Lower lobe of right lung (tissue), 2 donors: ENCODE results near the gene TBKBP1. TPM values are rescaled to one million over a fixed set of nuclear protein-coding genes. Genes with fewer than 3 reads are reported as not detected.

Experiments used
- ATAC-seq, 2 donors: fragments of 200-7000 bp; cut with Tn5 transposase; one replicate each; pipeline ENCODE4 v1.9.1; 2020 to 2022; ENCODE audit warnings: mild to moderate bottlenecking in 2 of 2, moderate library complexity in 2 of 2
- DNase-seq: peaks from one replicate; pipeline ENCODE4 v3.0.0-alpha.2; 2020
- H3K27ac ChIP-seq: fragments of 200-600 bp; one replicate; pipeline ENCODE4 v1.8.0; 2022
- H3K27me3 ChIP-seq: fragments of 200-600 bp; one replicate; pipeline ENCODE4 v1.8.0; 2022; ENCODE audit warnings: low read depth
- H3K36me3 ChIP-seq: fragments of 200-600 bp; one replicate; pipeline ENCODE4 v1.8.0; 2022; ENCODE audit warnings: mild to moderate bottlenecking
- H3K4me1 ChIP-seq: fragments of 200-600 bp; one replicate; pipeline ENCODE4 v1.8.0; 2022
- H3K4me3 ChIP-seq: fragments of 200-600 bp; one replicate; pipeline ENCODE4 v1.8.0; 2022; ENCODE audit warnings: mild to moderate bottlenecking
- H3K9me3 ChIP-seq: fragments of 200-600 bp; one replicate; pipeline ENCODE4 v1.8.0; 2022
- CTCF ChIP-seq: fragments of 200-600 bp; IDR thresholded peaks from one replicate; pipeline ENCODE4 v1.8.0; 2022; ENCODE audit warnings: antibody characterized with exemption, mild to moderate bottlenecking
- intact Hi-C: fragments of 100-400 bp; cut with DNase I; formaldehyde crosslinking; loops from one replicate; pipeline ENCODE4 v1.11.0; 2022
- total RNA-seq: library from RNA; stranded (reverse); fragmentation: NEBNext Ultra II Directional; extraction: Animal tissue kit (Norgen Biotek cat#: 25700); gene quantifications from one replicate; pipeline ENCODE4 v1.2.1, GENCODE V29; 2021
- donor health status: DM: no; HTN: yes; CAD: no; lungs with severe emphysema.

The TBKBP1 gene
- total RNA-seq, 1 donor from 2014 or later: 8.3 TPM

- Histone ChIP-seq H3K27me3 (no peaks in the 10 kb centered on the region), H3K4me1 (peaks cover 5% of the 10 kb centered on the region), H3K9me3 (no peaks in the 10 kb centered on the region), H3K4me3 (no peak overlapping the region), H3K27ac (no peak overlapping the region), H3K36me3 (peaks cover 98% of the 10 kb centered on the region)
- no peak for TF ChIP-seq CTCF
- intact Hi-C loops: no loop called here
- no peak for DNase-seq
- peak in 1 of 2 donors; percentile 65 for ATAC-seq
These were observed 23.9 kb upstream of the TBKBP1 start for GRCh38 chr17:47670064-47670463.

DNA sequence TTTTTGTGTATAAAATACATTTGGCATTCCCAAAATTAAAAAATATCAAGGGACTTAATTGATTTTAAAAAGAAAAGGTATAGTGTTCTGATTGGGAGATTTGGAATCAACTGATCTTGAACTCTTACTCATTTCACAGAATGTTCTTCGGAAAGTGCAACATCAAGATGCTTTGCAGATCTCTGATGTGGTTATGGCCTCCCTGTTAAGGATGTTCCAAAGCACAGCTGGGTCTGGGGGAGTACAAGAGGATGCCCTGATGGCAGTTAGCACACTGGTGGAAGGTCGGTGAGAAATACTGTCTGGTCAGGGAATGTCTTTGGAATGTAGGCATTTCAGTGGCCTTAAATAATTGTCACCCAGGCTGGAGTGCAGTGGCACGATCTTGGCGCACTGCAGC, 19.5 kb upstream of the TBKBP1 start:
- ATAC-seq: no peak
- no peak for TF ChIP-seq CTCF
- Histone ChIP-seq H3K4me1 (peaks cover 5% of the 10 kb centered on the region), H3K36me3 (peaks cover 100% of the 10 kb centered on the region), H3K4me3 (no peak overlapping the region), H3K9me3 (no peaks in the 10 kb centered on the region), H3K27ac (no peak overlapping the region), H3K27me3 (no peaks in the 10 kb centered on the region)
- no peak for DNase-seq
- intact Hi-C loops: no loop called here

- no peak overlapping the region for H3K4me3 ChIP-seq
- ATAC-seq (no peak), DNase-seq (no peak)
- H3K9me3 ChIP-seq: no peaks in the 10 kb centered on the region
- no peak overlapping the region for H3K27ac ChIP-seq
- intact Hi-C loops: no loop called here
- no peaks in the 10 kb centered on the region for H3K4me1 ChIP-seq
- no peaks in the 10 kb centered on the region for H3K27me3 ChIP-seq
- peaks cover 100% of the 10 kb centered on the region for H3K36me3 ChIP-seq
- TF ChIP-seq CTCF: no peak
These were observed 18.4 kb upstream of the TBKBP1 start for GRCh38 chr17:47675380-47676198.

GRCh38 chr17:47676199-47676472, 17.8 kb upstream of the TBKBP1 start:
- no peaks in the 10 kb centered on the region for H3K4me1 ChIP-seq
- H3K9me3 ChIP-seq: no peaks in the 10 kb centered on the region
- TF ChIP-seq CTCF: no peak
- ATAC-seq (no peak), DNase-seq (no peak)
- no peaks in the 10 kb centered on the region for H3K27me3 ChIP-seq
- H3K4me3 ChIP-seq: no peak overlapping the region
- peaks cover 100% of the 10 kb centered on the region for H3K36me3 ChIP-seq
- H3K27ac ChIP-seq: no peak overlapping the region
- intact Hi-C loops: no loop called here

DNA sequence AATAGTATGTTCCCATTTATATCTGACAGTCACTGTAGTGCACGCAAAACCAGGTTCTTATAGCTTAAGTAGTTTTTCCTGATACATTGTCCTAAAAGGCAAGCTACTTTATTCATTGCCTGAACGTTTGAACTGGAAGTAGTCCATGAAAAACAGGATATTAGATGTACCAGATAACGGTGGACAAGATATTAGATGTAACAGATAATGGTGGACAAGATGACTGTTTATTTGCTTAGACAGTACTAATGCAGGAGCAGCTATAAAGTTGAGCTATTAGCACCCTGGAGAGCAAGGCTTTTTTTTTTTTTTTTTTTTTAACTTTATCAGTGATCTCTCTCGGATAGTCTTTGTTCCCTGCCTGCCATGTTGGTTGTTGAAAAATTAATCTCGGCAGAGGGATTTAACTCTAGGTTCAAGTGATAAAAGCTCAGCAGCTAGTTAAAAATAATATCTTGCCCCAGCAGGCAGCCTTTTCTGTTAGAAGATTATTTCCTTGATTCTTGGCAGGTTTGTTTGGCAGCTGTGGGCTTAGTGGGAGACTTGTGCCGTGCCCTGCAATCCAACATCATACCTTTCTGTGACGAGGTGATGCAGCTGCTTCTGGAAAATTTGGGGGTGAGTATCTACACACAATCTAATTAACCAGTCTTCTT, 17.3 kb upstream of the TBKBP1 start:
- intact Hi-C loops: no loop called here

More for the DNA sequence above, 17.3 kb upstream of the TBKBP1 start:
- H3K4me3 ChIP-seq: no peak overlapping the region
- no peak overlapping the region for H3K27ac ChIP-seq
- no peaks in the 10 kb centered on the region for H3K27me3 ChIP-seq
- H3K9me3 ChIP-seq: no peaks in the 10 kb centered on the region
- no peaks in the 10 kb centered on the region for H3K4me1 ChIP-seq
- no peak for ATAC-seq
- DNase-seq: no peak
- TF ChIP-seq CTCF: no peak
- peaks cover 100% of the 10 kb centered on the region for H3K36me3 ChIP-seq
